DND-41 (cell line): Measurements from ENCODE around the gene DIS3.

Experiments
- EZH2 ChIP-seq: IDR thresholded peaks from 3 replicates; pipeline ENCODE4 v1.6.1; 2012; ENCODE audit warnings: borderline replicate concordance, low read depth, mild to moderate bottlenecking, moderate library complexity, low read length, inconsistent platforms; ENCODE audit not compliant: severe bottlenecking
- TF ChIP-seq, protein P1 (sequence below): IDR thresholded peaks from 2 replicates; pipeline ENCODE4 v1.5.1; 2012; ENCODE audit warnings: borderline replicate concordance, low read length, moderate library complexity, mild to moderate bottlenecking; ENCODE audit not compliant: poor library complexity, severe bottlenecking; ENCODE audit errors: extremely low read depth

DNA sequence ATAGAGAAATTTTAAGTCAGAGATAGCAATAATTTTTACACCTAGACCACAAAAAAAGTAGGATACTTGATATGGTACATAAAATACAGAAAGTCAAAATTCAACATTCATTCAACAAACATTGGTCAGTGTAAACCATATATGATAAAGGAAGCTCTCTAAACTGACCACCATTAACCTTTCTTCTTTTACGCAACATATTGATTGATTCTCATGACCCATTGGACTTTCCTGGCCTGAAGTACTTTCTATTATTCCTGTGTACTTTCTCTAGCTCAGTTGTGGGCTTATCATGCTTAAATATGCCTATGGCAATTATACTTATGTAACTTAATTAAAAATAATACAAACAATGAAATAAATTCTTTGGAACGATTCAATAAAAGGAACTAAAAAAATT is 10.9 kb upstream of the DIS3 start:
- TF ChIP-seq, protein P1, sequence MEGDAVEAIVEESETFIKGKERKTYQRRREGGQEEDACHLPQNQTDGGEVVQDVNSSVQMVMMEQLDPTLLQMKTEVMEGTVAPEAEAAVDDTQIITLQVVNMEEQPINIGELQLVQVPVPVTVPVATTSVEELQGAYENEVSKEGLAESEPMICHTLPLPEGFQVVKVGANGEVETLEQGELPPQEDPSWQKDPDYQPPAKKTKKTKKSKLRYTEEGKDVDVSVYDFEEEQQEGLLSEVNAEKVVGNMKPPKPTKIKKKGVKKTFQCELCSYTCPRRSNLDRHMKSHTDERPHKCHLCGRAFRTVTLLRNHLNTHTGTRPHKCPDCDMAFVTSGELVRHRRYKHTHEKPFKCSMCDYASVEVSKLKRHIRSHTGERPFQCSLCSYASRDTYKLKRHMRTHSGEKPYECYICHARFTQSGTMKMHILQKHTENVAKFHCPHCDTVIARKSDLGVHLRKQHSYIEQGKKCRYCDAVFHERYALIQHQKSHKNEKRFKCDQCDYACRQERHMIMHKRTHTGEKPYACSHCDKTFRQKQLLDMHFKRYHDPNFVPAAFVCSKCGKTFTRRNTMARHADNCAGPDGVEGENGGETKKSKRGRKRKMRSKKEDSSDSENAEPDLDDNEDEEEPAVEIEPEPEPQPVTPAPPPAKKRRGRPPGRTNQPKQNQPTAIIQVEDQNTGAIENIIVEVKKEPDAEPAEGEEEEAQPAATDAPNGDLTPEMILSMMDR: no peak
- no peak for TF ChIP-seq EZH2
